GM19452 (cell line): Measurements from ENCODE around the gene FHIT.
"Not testable (repeated sequence)": the region's sequence is repeated elsewhere in the genome, so short reads cannot be mapped to it uniquely, and the experiment has no call there.

Experiments used
- ATAC-seq: cut with Tn5 transposase; IDR thresholded peaks from one replicate; pipeline ENCODE4 v1.9.1; 2021; ENCODE audit not compliant: unreplicated experiment

The FHIT gene

DNA sequence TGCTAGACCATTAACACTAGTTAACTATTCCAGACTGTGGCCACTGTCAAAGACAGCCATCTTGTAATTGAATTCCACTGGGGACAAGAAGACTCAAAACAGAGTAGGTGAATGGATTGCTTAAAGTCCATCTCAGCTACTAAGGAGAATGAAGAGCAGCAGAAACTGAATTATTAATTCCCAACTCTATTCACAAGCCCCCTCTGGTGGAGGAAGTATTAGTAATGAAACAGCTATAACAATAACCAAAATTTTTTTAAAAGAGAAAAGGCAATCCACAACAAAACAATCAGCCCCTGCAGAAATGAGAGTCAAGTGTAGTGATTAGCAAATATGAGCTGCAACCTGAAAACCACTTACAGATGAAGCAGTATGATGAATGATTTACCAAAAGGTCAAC is 302.8 kb downstream of the FHIT start:
- ATAC-seq = no peak

DNA sequence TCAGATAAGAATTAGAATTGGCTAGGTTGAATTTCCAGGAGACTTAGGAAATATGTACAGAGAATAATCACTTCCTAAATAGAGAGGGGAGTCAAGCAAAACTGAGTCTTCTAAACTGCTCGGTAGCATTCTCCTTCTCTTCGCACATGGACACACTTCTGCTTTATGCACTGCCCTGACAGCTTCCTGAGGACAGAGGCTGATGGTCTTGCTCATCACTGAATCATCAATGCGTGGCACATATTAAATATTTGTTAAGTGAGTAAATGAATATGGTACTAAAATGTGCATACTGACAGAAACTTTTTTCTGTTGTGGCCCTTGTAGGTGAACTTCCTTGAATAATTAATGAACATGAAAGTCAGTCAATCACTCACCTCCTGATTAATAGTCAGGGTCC is 315.5 kb downstream of the FHIT start:
- ATAC-seq = no peak

GRCh38 chr3:60933824-60934223 is 317.4 kb downstream of the FHIT start:
- no peak for ATAC-seq

GRCh38 chr3:60932643-60933042 is 318.6 kb downstream of the FHIT start:
- ATAC-seq = no peak

GRCh38 chr3:60932170-60932569 is 319.1 kb downstream of the FHIT start:
- ATAC-seq = no peak

DNA sequence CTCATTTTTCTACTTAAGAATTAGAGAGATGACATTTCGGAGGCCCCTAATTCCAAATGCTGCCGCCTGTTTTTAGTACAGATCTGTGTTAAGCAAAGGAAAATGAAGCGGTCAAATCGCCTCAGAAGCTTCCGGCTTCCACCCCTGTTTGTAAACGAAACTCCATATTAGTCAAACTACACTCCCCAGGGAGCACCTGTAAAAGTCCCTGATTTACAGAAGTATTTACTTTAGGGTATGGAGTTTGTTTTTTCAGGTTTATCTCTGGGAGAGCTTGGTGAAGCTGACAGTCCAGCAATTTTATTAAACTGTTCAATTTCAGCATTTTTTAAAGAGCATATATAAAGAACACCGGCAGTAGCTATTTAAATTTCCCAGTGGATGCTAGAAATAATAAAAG is 319.8 kb downstream of the FHIT start:
- no peak for ATAC-seq

- ATAC-seq = no peak
Measured at GRCh38 chr3:60920519-60920918, 330.7 kb downstream of the FHIT start.

DNA sequence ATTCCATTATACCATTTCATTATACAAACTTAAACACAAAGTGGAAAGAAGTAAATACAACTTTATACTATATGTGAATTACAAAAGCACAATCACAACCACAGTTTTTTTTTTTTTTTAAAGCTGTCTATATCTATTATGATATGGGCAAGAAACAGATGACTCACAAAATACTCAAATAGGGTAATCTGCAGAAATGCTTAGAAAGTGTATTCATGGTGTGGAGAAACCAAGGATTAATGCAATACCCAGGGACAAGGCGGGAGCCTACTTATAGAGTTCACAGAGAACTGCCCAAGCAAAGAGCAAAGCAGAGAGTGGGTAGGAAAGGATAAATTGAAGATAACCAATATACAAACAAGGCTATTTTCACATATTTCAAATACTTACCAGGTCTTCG is 332.0 kb downstream of the FHIT start:
- ATAC-seq = no peak

- ATAC-seq = no peak
Measured at GRCh38 chr3:60917141-60917540, 334.1 kb downstream of the FHIT start.

GRCh38 chr3:60916546-60916945 is 334.7 kb downstream of the FHIT start:
- no peak for ATAC-seq

DNA sequence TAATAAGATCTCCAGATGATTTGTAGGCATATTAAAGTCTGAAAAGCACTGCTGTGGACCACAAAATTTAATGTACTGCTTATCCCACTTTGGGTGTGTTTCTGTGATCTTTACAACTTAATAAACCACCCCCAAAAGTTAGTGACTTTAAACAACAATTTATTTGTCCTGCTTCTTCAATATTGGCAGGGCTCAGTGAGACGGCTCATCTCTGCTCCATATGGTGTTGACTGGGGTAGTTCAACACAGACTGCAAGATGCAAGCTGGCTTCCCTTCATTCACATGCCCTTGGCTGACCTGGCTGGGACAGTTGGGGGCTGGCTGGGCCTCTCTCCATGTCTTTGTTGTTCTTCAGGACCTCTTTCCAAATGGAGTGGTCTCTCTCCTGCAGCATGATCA is 337.8 kb downstream of the FHIT start:
- ATAC-seq = no peak

GRCh38 chr3:60912876-60913275 is 338.4 kb downstream of the FHIT start:
- no peak for ATAC-seq

- ATAC-seq = no peak
Measured at GRCh38 chr3:60912142-60912541, 339.1 kb downstream of the FHIT start.

DNA sequence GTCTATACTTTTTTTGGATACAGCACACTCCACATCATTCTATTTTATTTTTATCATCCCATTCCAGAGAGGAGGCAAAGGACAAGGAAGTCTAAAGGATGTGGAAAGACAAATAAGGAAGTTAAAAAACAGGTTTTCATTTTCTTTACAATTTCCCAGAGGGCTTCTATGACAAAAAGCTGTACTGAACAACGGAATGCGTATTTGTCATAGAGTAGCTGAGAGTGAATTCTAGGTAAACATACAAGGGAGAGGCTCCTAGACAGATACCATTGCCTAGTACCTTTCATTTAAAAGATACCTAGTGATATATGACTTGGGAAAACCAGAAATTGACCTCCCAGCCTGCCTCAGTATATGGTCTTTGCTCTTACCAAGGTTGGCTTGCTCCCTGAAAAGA is 341.7 kb downstream of the FHIT start:
- ATAC-seq = no peak

DNA sequence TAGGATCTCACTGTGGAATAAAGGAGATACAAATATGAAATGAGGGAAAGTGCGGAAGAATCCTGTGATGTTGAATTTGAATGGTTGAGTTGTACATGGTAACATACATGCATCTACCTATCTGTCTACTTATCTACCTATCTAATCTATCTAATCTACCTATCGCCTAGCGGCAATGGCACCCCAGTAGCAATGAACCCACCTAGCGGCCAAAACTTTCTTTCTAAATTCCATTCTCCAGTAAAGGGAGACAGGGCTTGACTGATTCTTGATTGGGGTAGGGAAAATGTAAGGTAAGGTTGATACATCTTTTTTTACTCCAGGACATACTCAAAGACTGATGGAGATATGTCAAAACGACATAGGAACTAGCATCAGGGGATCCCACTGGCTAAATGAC is 345.0 kb downstream of the FHIT start:
- no peak for ATAC-seq

DNA sequence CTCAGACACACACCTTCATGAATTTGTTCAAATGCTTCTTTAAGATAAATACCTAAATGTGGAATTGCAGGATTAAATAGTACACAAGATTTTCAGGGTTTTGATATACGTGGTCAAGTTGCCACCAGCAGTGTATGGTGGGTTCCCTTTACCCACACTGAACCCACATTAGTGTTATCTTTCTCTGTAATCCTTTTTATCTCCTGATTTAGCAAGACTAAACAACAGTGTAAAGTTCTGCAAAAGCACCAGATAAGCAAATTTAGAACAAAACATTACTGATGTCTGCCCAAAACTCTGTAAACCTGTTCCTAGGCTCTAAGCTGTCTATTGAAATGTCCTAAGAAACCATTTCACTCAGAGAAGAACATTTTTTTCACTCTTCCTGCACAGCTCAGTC is 352.9 kb downstream of the FHIT start:
- no peak for ATAC-seq

DNA sequence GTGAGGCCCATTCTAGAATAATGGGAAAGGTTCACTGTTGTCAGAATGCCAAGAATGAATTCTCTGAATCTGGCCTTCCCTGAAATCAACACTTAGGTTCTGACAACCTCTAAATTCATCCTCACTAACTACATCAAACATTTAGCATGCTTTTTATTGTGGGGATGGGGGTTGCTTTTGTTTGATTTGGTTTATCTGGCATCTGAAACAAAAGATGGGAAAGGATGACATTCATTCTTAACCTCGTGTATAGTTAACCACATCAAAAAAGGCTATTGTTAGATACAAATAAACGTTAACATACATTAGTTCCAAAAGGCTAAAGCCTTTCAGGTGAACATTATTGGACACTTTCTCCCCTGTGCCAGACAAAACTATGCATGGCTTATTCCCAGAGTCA is 357.3 kb downstream of the FHIT start:
- no peak for ATAC-seq

- ATAC-seq = no peak
Measured at GRCh38 chr3:60890226-60890625, 361.0 kb downstream of the FHIT start.

GRCh38 chr3:60888952-60889351 is 362.3 kb downstream of the FHIT start:
- not testable (repeated sequence) for ATAC-seq

DNA sequence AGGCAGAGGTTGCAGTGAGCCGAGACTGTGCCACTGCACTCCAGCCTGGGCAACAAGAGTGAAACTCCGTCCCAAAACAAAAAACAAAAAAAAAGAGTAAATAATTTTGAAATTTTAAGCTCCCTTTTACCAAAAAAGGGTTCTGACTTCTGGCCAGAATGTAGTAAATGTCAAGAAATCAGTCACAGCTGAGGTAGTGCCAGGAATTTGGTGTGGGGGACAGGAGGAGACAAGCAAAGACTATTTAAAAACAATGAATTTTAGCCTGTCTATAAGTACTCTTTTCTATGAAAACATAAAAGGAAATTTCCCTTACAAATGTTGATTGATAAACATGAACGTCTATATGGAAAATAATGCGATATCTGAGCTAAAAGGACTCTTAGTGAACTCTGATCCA is 363.7 kb downstream of the FHIT start:
- no peak for ATAC-seq

- ATAC-seq = no peak
Measured at GRCh38 chr3:60886518-60886917, 364.7 kb downstream of the FHIT start.

GRCh38 chr3:60884005-60884404 is 367.2 kb downstream of the FHIT start:
- ATAC-seq = no peak

DNA sequence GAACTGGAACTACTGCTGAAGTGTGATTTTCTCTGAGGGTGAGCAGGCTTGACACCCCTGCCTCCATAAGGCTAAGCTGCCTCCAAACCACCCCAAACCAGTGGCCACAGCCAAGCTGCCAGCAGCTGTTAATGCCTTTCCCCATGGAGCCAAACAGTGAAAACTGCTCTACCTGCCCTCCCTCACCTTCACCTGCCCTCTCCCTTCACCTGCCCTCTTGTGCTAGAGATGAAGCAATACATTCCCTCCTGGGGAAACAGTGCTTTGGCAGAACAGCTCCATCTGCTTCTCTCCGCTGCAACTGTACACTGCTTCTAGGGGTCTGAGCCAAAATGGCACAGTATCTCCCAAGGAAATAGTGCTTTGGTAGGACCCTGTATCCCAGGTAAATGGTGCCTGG is 374.1 kb downstream of the FHIT start:
- ATAC-seq = no peak

DNA sequence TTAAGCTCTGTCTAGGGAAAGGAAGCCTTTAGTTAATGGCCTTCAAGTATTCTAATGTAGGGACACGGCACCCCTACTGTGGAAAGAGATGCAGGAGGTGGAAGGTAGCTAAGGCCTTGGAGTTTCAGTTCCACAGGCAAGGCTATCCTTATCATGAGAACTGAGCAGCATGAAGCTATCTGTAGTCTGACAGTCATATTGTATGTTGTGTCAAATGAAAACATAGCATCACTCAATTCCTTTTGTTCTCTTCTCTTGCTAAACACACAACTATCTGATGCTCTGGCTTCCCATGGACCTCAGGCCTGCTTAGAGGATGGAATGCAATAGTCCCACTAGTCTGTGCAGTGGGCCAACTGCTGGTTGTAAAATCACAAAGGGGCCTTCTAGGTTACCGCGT is 380.9 kb downstream of the FHIT start:
- ATAC-seq = no peak
